ENCODE results near the gene ASXL1. TPM values are rescaled to one million over a fixed set of nuclear protein-coding genes. Genes with fewer than 3 reads are reported as not detected.
A peak's percentile ranks its signal among the peaks of the same experiment; 100 is the strongest.
"Not testable (repeated sequence)": the region's sequence is repeated elsewhere in the genome, so short reads cannot be mapped to it uniquely, and the experiment has no call there.

Gene ASXL1
- total RNA-seq, 1 donor from 2014 or later: 145 TPM

- Mint-ChIP-seq H3K9me3 (no peaks in the 10 kb centered on the region), H3K4me1 (ENCODE audit: low read depth) (peaks cover 5% of the 10 kb centered on the region), H3K27ac (no peak overlapping the region)
These were observed 14.7 kb upstream of the ASXL1 start for GRCh38 chr20:32343439-32343838.

DNA sequence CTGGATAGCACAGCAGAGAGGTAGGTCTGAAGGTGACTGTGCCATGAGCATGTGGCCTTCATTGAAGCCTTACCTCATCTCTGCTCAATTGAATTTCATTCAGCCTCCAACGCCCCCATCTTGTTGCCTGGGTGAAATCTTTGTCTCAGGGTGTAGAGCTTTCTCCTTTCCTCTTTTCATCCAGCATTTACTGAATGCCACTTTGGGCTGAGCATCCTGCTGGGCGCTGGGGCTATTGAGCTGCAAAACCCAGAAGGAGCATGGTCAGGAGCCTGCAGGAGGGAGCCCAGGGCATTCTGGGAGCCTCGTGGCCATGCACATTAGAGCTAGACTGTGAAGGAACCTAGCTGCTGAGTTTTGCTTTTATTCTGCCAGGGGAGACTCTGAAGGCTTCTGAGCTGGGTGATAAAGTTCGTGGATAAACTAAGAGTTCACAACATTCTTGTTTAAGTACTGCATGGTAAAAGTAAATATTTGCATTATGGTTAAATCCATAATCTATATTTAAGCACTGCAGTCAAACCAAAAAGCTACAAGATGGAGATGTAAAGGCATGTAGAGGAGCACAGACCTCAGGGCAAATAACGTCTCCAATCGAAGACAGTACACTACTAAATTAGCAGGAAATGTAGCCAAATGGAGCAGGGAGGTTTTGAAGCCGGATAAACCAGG is 13.2 kb upstream of the ASXL1 start:
- intact Hi-C loops (cut with micrococcal nuclease): no loop called here
- Mint-ChIP-seq H3K36me3 (ENCODE audit: low read depth) (peaks cover 29% of the 10 kb centered on the region), H3K27ac (no peak overlapping the region), H3K27me3 (ENCODE audit: low read depth) (no peaks in the 10 kb centered on the region), H3K4me3 (ENCODE audit: low read depth) (no peak overlapping the region), H3K9me3 (no peaks in the 10 kb centered on the region), H3K4me1 (ENCODE audit: low read depth) (peaks cover 5% of the 10 kb centered on the region)
- DNase-seq (ENCODE audit: low spot score): no peak

More at GRCh38 chr20:32343439-32343838, 14.7 kb upstream of the ASXL1 start:
- Mint-ChIP-seq H3K4me3 (ENCODE audit: low read depth) (no peak overlapping the region), H3K27me3 (ENCODE audit: low read depth) (no peaks in the 10 kb centered on the region), H3K36me3 (ENCODE audit: low read depth) (peaks cover 19% of the 10 kb centered on the region)
- intact Hi-C loops (cut with micrococcal nuclease): no loop called here
- no peak for DNase-seq (ENCODE audit: low spot score)

GRCh38 chr20:32348207-32348606 is 9.9 kb upstream of the ASXL1 start:
- no peaks in the 10 kb centered on the region for H3K27me3 Mint-ChIP-seq (ENCODE audit: low read depth)
- DNase-seq (ENCODE audit: low spot score): no peak
- no peaks in the 10 kb centered on the region for H3K9me3 Mint-ChIP-seq
- H3K27ac Mint-ChIP-seq: no peak overlapping the region
- no peak overlapping the region for H3K4me3 Mint-ChIP-seq (ENCODE audit: low read depth)
- peaks cover 27% of the 10 kb centered on the region for H3K36me3 Mint-ChIP-seq (ENCODE audit: low read depth)
- intact Hi-C loops (cut with micrococcal nuclease): no loop called here
- H3K4me1 Mint-ChIP-seq (ENCODE audit: low read depth): peaks cover 5% of the 10 kb centered on the region

GRCh38 chr20:32350421-32350820 is 7.7 kb upstream of the ASXL1 start:
- H3K27me3 Mint-ChIP-seq (ENCODE audit: low read depth): no peaks in the 10 kb centered on the region
- H3K9me3 Mint-ChIP-seq: no peaks in the 10 kb centered on the region
- H3K36me3 Mint-ChIP-seq (ENCODE audit: low read depth): peaks cover 35% of the 10 kb centered on the region
- no peak for DNase-seq (ENCODE audit: low spot score)
- intact Hi-C loops (cut with micrococcal nuclease): no loop called here
- peaks cover 20% of the 10 kb centered on the region for H3K4me1 Mint-ChIP-seq (ENCODE audit: low read depth)
- H3K4me3 Mint-ChIP-seq (ENCODE audit: low read depth): no peak overlapping the region
- no peak overlapping the region for H3K27ac Mint-ChIP-seq

DNA sequence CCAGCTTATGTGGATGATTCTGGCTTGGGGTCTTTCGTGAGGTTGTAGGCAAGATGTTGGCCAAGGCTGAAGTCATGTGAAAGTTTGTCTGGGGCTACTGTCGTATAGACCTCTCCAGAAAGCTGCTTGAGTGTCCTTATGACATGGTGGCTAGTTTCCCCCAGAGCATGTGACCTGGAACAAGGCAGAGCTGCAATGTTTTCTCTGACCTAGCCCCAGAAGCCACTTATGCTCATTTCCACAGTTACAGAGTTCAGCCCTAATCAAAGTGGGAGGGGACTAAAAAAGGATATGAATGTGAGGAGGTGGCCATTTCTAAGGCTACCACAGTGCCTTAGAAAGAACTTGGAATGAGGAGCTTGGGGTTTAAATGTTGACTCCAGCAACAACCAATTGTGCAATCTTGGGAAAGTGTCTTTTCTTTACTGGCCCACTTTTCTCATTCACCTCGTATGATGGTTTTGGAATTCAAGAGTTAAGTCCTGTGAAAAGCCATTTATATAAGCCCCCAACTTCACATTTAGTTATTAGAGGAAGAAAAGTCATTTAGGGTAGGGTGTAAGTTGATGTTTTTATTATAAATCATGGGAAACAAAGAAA is 5.9 kb upstream of the ASXL1 start:
- intact Hi-C loops (cut with micrococcal nuclease): no loop called here
- peak overlapping the region; percentile 22 for H3K27ac Mint-ChIP-seq
- no peaks in the 10 kb centered on the region for H3K9me3 Mint-ChIP-seq
- H3K27me3 Mint-ChIP-seq (ENCODE audit: low read depth): no peaks in the 10 kb centered on the region
- H3K4me3 Mint-ChIP-seq (ENCODE audit: low read depth): no peak overlapping the region
- H3K4me1 Mint-ChIP-seq (ENCODE audit: low read depth): peaks cover 33% of the 10 kb centered on the region
- H3K36me3 Mint-ChIP-seq (ENCODE audit: low read depth): peaks cover 33% of the 10 kb centered on the region
- no peak for DNase-seq (ENCODE audit: low spot score)

DNA sequence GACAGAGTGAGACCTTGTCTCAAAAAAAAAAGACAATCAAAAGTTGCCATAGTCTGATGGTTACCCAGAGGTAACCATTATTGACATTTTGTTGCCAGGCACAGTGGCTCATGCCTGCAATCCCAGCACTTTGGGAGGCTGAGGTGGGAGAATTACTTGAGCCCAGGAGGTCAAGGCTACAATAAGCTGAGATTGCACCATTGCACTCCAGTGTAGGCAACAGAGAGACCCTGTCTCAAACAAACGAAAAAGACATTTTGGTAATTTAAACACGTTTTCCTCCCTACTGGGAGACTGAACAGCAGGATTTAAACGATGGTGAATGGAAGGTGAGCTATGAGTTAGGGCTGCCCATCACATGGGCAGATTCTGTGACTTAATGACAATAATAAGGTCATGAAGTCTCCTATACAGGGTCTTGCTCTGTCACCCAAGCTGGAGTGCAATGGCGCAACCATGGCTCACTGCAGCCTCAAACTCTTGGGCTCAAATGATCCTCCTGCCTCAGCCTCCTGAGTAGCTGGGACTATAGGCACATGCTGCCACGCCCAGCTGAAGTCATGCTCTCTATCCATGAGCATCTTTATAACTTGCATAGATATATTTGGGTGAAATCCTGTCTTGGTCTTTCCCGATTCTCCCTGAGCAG is 4.2 kb upstream of the ASXL1 start:
- Mint-ChIP-seq H3K9me3 (no peaks in the 10 kb centered on the region), H3K27me3 (ENCODE audit: low read depth) (no peaks in the 10 kb centered on the region), H3K4me3 (ENCODE audit: low read depth) (no peak overlapping the region), H3K27ac (peak overlapping the region; percentile 90), H3K4me1 (ENCODE audit: low read depth) (peaks cover 37% of the 10 kb centered on the region), H3K36me3 (ENCODE audit: low read depth) (peaks cover 26% of the 10 kb centered on the region)
- no peak for DNase-seq (ENCODE audit: low spot score)
- intact Hi-C loops (cut with micrococcal nuclease): no loop called here

DNA sequence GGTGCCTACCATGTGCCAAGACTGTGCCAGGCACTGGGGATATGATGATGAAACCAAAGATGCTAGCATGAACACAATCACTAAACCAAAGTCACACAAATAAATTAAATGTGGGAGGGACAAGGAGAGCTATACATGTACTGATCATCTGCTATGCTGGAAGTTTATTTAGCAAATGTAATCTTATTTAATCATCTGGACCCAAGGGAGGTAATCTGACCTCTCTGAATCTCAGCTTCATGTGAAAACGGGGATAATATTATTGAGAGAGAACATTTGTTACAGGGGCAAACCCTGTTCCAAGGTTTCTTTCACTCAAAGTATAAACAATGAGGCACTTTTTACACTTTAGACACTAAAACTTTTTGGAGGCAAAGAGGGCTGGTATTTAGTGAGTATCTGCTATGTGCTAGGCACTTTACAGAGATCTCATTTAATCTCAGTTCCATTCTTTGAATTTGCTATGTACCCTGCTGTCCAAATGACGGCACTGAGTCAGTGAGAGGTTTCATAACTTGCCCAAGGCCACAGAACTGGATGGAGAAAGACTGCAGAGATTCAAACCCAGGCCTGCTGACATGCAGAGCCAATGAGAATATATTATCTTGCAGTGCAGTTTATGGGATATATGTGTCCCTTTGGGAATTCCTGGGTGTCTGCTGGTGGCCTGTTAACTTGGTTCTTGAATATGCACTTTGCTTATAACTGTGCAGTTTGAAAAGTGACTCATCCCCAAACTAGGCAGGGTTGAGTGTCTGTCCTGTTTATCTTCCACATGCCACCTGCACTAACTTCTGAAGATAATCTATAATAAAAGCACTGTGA is 3.3 kb upstream of the ASXL1 start:
- intact Hi-C loops (cut with micrococcal nuclease): loop anchor here (1.0 to 5.0 kb wide), 5 partner anchors 22 to 151 kb away; no protein-coding TSS in a partner anchor
- Mint-ChIP-seq H3K4me1 (ENCODE audit: low read depth) (peaks cover 43% of the 10 kb centered on the region), H3K27ac (peak overlapping the region; percentile 90), H3K27me3 (ENCODE audit: low read depth) (no peaks in the 10 kb centered on the region), H3K9me3 (no peaks in the 10 kb centered on the region), H3K36me3 (ENCODE audit: low read depth) (peaks cover 27% of the 10 kb centered on the region), H3K4me3 (ENCODE audit: low read depth) (peak overlapping the region; percentile 34)
- DNase-seq (ENCODE audit: low spot score): no peak

DNA sequence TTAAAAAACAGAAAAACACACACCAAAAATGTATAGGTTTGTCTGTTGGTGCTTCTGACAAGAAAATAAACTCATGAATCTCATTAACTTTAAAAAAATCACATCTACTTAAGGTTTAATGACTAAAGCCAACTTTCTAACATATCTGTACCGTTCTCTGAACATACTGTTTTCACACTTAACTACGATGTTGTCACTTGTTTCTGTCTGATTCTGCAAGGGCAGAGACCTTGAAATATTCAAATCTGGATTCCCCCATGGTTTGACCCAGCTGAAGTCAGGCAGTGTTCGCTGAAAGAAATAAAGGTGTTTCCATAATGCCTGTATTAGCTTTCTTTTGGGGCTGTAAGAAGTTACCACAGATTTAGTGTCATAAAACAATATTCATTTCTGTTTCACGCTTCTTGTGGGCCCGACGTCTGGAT is 2.7 kb upstream of the ASXL1 start:
- H3K9me3 Mint-ChIP-seq: no peaks in the 10 kb centered on the region
- peak overlapping the region; percentile 90 for H3K27ac Mint-ChIP-seq
- H3K36me3 Mint-ChIP-seq (ENCODE audit: low read depth): peaks cover 28% of the 10 kb centered on the region
- intact Hi-C loops (cut with micrococcal nuclease): loop anchor here (1.0 to 5.0 kb wide), 5 partner anchors 22 to 151 kb away; no protein-coding TSS in a partner anchor
- peaks cover 48% of the 10 kb centered on the region for H3K4me1 Mint-ChIP-seq (ENCODE audit: low read depth)
- H3K27me3 Mint-ChIP-seq (ENCODE audit: low read depth): no peaks in the 10 kb centered on the region
- H3K4me3 Mint-ChIP-seq (ENCODE audit: low read depth): peak overlapping the region; percentile 34
- DNase-seq (ENCODE audit: low spot score): no peak

GRCh38 chr20:32355907-32356621 is 2.1 kb upstream of the ASXL1 start:
- not testable (repeated sequence) for DNase-seq (ENCODE audit: low spot score); H3K27me3 Mint-ChIP-seq (ENCODE audit: low read depth); H3K9me3 Mint-ChIP-seq
- peaks cover 34% of the 10 kb centered on the region for H3K36me3 Mint-ChIP-seq (ENCODE audit: low read depth)
- peak overlapping the region; percentile 100 for H3K27ac Mint-ChIP-seq
- H3K4me3 Mint-ChIP-seq (ENCODE audit: low read depth): peak overlapping the region; percentile 34
- intact Hi-C loops (cut with micrococcal nuclease): loop anchor here (1.0 to 5.0 kb wide), 5 partner anchors 23 to 152 kb away; no protein-coding TSS in a partner anchor
- peaks cover 50% of the 10 kb centered on the region for H3K4me1 Mint-ChIP-seq (ENCODE audit: low read depth)

GRCh38 chr20:32356622-32357374 is 1.3 kb upstream of the ASXL1 start:
- H3K9me3 Mint-ChIP-seq: no peaks in the 10 kb centered on the region
- H3K27ac Mint-ChIP-seq: peak overlapping the region; percentile 100
- no peaks in the 10 kb centered on the region for H3K27me3 Mint-ChIP-seq (ENCODE audit: low read depth)
- no peak for DNase-seq (ENCODE audit: low spot score)
- H3K36me3 Mint-ChIP-seq (ENCODE audit: low read depth): peaks cover 37% of the 10 kb centered on the region
- peak overlapping the region; percentile 96 for H3K4me3 Mint-ChIP-seq (ENCODE audit: low read depth)
- peaks cover 52% of the 10 kb centered on the region for H3K4me1 Mint-ChIP-seq (ENCODE audit: low read depth)
- intact Hi-C loops (cut with micrococcal nuclease): loop anchor here (1.0 to 5.0 kb wide), 2 partner anchors 104 to 124 kb away; no protein-coding TSS in a partner anchor

- H3K9me3 Mint-ChIP-seq: no peaks in the 10 kb centered on the region
- peak overlapping the region; percentile 100 for H3K27ac Mint-ChIP-seq
- H3K4me3 Mint-ChIP-seq (ENCODE audit: low read depth): peak overlapping the region; percentile 96
- H3K4me1 Mint-ChIP-seq (ENCODE audit: low read depth): peaks cover 53% of the 10 kb centered on the region
- no peak for DNase-seq (ENCODE audit: low spot score)
- intact Hi-C loops (cut with micrococcal nuclease): loop anchor here (1.0 to 5.0 kb wide), 2 partner anchors 105 to 125 kb away; no protein-coding TSS in a partner anchor
- no peaks in the 10 kb centered on the region for H3K27me3 Mint-ChIP-seq (ENCODE audit: low read depth)
- peaks cover 42% of the 10 kb centered on the region for H3K36me3 Mint-ChIP-seq (ENCODE audit: low read depth)
These were observed 709 bp upstream of the ASXL1 start for GRCh38 chr20:32357375-32357868.

All from activated T-helper 2 cell treated with anti-CD3 and anti-CD28 coated beads, Interferon-gamma antibody, Interleukin-2, Interleukin-4, amounts not matched to agents 10 μg/mL and 5 μg/mL and 100 μg/mL, durations not matched to agents 14 hours and 24 hours and 36 hours (primary cell).